Gastroesophageal sphincter (tissue), 4 donors: ENCODE measurements around the gene ETV3L. TPM values are rescaled to one million over a fixed set of nuclear protein-coding genes. Genes with fewer than 3 reads are reported as not detected.
"Not testable (repeated sequence)": the region's sequence is repeated elsewhere in the genome, so short reads cannot be mapped to it uniquely, and the experiment has no call there.

Source experiments
- ATAC-seq: fragments of 150-250 bp; one replicate; pipeline ENCODE4 v1.9.1; 2016; ENCODE audit warnings: mild to moderate bottlenecking, moderate library complexity
- H3K27ac ChIP-seq, 4 donors: fragments of 200-600 bp; sonication (generic) in 3 of 4; 1 replicate in 3 of 4; 2 replicates in 1 of 4; pipeline ENCODE4 v1.5.1; 2016 to 2019
- H3K27me3 ChIP-seq: fragments of 200-600 bp; sonication (generic); one replicate; pipeline ENCODE4 v1.5.1; 2019
- H3K36me3 ChIP-seq, 2 donors: fragments of 200-600 bp; sonication (generic); one replicate each; pipeline ENCODE4 v1.5.1; 2019; ENCODE audit warnings: control low read depth in 1 of 2
- H3K4me1 ChIP-seq, 3 donors: fragments of 200-600 bp; sonication (generic); 1 replicate in 2 of 3; 2 replicates in 1 of 3; pipeline ENCODE4 v1.5.1; 2016 to 2019; ENCODE audit warnings: control low read depth in 2 of 3
- H3K4me3 ChIP-seq, 2 donors: fragments of 200-600 bp; sonication (generic); one replicate each; pipeline ENCODE4 v1.5.1; 2019; ENCODE audit warnings: mild to moderate bottlenecking in 1 of 2, moderate library complexity in 1 of 2
- H3K9me3 ChIP-seq, 3 donors: fragments of 200-600 bp; sonication (generic); one replicate each; pipeline ENCODE4 v1.5.1; 2017 to 2019; ENCODE audit warnings: control low read depth in 2 of 3
- EP300 ChIP-seq: sonication (generic); formaldehyde crosslinking; IDR thresholded peaks from one replicate; pipeline ENCODE4 v1.6.1; 2017; ENCODE audit warnings: antibody characterized with exemption, mild to moderate bottlenecking
- POLR2A ChIP-seq, 2 donors: fragments of 450-650 bp; IDR thresholded peaks; one replicate each; pipeline ENCODE4 v1.6.1; 2017; ENCODE audit warnings: antibody characterized with exemption in 2 of 2, mild to moderate bottlenecking in 2 of 2, moderate library complexity in 1 of 2
- POLR2AphosphoS5 ChIP-seq: sonication (generic); formaldehyde crosslinking; IDR thresholded peaks from one replicate; pipeline ENCODE4 v1.6.1; 2017; ENCODE audit warnings: antibody characterized with exemption
- WGBS, 2 donors: methylation state at CpG; one replicate each; pipeline ENCODE4 v1.1.5; 2018; ENCODE audit warnings: low coverage in 1 of 2; 5-methylcytosine and 5-hydroxymethylcytosine counted together
- total RNA-seq, 4 donors: library from RNA; depleted of rRNA; stranded (reverse); fragments of >200 nt; gene quantifications; one replicate each; pipeline ENCODE4 v1.1.0, GENCODE V29; 2016
- TF ChIP-seq, protein P1 (sequence below), 4 experiments: fragments of 200-600 bp in 2 of 4; fragments of 450-650 bp in 2 of 4; sonication (generic) in 1 of 4; IDR thresholded peaks; one replicate each; pipeline ENCODE4 v1.5.1; 2017 to 2019; ENCODE audit warnings: antibody characterized with exemption in 4 of 4, mild to moderate bottlenecking in 2 of 4, moderate library complexity in 2 of 4

The ETV3L gene
- total RNA-seq, 4 donors from 2014 or later: not detected

DNA sequence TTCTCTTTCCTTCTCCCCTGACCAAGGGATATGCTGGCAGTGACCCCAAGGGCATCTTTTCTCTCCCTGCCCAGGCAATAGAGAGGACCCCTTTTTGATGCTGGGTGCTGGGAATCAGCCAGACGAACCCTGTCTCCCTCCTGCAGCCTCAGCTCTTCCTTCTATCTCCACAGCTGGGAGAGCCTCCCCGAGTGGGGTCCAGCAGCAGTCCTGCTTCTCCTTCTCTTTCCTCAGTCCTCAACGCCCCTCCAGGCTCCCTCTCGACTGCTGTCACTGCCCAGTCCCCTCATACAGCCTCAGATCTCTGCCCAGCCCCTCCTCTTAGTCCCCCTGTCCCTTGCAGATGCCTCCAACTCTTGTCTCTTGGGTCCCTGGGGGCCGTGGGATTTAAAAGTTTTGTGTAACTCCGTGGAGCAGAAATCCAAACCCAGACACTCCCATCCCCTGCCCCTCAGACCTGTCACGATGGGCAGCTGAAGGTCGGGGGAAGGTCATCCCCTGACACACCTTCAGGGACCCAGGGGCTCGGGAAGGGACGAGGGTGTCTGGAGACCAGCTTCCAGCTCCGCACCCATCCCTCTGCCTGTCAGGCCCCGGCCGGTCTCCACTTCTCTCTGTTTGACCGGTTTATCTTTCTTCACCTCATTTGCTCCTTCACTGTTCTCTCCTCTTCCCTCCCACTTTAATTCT, 5.8 kb upstream of the ETV3L start:
- Histone ChIP-seq H3K27ac (no peak overlapping the region), H3K27me3 (peaks cover 77% of the 10 kb centered on the region), H3K36me3 (no peaks in the 10 kb centered on the region), H3K9me3 (no peaks in the 10 kb centered on the region), H3K4me1 (no peaks in the 10 kb centered on the region), H3K4me3 (no peak overlapping the region)
- WGBS, 2 donors: 59 to 65% methylated on average over 2 to 10 of the region's 14 CpGs
- no peak for TF ChIP-seq POLR2AphosphoS5
- TF ChIP-seq, protein P1, sequence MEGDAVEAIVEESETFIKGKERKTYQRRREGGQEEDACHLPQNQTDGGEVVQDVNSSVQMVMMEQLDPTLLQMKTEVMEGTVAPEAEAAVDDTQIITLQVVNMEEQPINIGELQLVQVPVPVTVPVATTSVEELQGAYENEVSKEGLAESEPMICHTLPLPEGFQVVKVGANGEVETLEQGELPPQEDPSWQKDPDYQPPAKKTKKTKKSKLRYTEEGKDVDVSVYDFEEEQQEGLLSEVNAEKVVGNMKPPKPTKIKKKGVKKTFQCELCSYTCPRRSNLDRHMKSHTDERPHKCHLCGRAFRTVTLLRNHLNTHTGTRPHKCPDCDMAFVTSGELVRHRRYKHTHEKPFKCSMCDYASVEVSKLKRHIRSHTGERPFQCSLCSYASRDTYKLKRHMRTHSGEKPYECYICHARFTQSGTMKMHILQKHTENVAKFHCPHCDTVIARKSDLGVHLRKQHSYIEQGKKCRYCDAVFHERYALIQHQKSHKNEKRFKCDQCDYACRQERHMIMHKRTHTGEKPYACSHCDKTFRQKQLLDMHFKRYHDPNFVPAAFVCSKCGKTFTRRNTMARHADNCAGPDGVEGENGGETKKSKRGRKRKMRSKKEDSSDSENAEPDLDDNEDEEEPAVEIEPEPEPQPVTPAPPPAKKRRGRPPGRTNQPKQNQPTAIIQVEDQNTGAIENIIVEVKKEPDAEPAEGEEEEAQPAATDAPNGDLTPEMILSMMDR (IDR thresholded peaks at IDR 0.05): no peak
- no peak for ATAC-seq

GRCh38 chr1:157104598-157105293, 5.1 kb upstream of the ETV3L start:
- no peak overlapping the region for H3K4me3 ChIP-seq
- no peaks in the 10 kb centered on the region for H3K9me3 ChIP-seq
- no peak for TF ChIP-seq EP300
- 66 to 74% methylated on average over 6 of the region's 6 CpGs for WGBS, 2 donors
- H3K27ac ChIP-seq: no peak overlapping the region
- H3K27me3 ChIP-seq: peaks cover 71% of the 10 kb centered on the region
- no peaks in the 10 kb centered on the region for H3K36me3 ChIP-seq
- H3K4me1 ChIP-seq: no peaks in the 10 kb centered on the region
- ATAC-seq: no peak

GRCh38 chr1:157103268-157103667, 3.7 kb upstream of the ETV3L start:
- Histone ChIP-seq H3K27me3 (peaks cover 56% of the 10 kb centered on the region), H3K4me3 (no peak overlapping the region), H3K4me1 (no peaks in the 10 kb centered on the region), H3K9me3 (no peaks in the 10 kb centered on the region), H3K27ac (no peak overlapping the region), H3K36me3 (no peaks in the 10 kb centered on the region)
- TF ChIP-seq, protein P1 (IDR thresholded peaks at IDR 0.05): no peak
- TF ChIP-seq EP300: no peak
- TF ChIP-seq POLR2A (IDR thresholded peaks at IDR 0.05): no peak
- no peak for TF ChIP-seq POLR2AphosphoS5
- 44 to 61% methylated on average over 2 to 5 of the region's 5 CpGs for WGBS, 2 donors
- ATAC-seq: no peak

DNA sequence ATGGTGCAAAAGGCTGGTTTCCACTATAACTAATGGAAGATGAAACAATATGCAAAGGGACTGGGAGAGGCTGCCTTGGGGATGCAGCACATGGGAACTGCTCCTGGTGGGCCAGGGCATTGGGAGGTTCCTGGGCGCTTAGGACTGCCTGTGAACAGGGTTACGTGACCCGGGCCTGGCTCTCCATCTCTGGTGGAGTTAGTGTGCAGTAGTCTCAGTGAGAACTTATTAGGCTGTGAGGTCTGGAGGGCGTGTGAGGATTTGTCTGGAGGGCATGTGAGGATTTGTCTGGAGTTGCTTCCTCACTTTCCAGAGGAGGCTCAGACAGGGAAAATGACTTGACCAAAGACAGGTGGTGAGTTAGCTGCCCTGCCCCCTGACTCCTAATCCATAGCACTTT, 1.5 kb upstream of the ETV3L start:
- no peak for TF ChIP-seq POLR2AphosphoS5
- TF ChIP-seq POLR2A (IDR thresholded peaks at IDR 0.05): no peak
- TF ChIP-seq, protein P1 (IDR thresholded peaks at IDR 0.05): no peak
- TF ChIP-seq EP300: no peak
- no peak overlapping the region for H3K27ac ChIP-seq
- no peak for ATAC-seq
- H3K4me1 ChIP-seq: no peaks in the 10 kb centered on the region
- 85 to 87% methylated on average over 3 to 4 of the region's 4 CpGs for WGBS, 2 donors
- H3K9me3 ChIP-seq: no peaks in the 10 kb centered on the region
- no peaks in the 10 kb centered on the region for H3K36me3 ChIP-seq
- H3K27me3 ChIP-seq: peaks cover 35% of the 10 kb centered on the region
- no peak overlapping the region for H3K4me3 ChIP-seq

DNA sequence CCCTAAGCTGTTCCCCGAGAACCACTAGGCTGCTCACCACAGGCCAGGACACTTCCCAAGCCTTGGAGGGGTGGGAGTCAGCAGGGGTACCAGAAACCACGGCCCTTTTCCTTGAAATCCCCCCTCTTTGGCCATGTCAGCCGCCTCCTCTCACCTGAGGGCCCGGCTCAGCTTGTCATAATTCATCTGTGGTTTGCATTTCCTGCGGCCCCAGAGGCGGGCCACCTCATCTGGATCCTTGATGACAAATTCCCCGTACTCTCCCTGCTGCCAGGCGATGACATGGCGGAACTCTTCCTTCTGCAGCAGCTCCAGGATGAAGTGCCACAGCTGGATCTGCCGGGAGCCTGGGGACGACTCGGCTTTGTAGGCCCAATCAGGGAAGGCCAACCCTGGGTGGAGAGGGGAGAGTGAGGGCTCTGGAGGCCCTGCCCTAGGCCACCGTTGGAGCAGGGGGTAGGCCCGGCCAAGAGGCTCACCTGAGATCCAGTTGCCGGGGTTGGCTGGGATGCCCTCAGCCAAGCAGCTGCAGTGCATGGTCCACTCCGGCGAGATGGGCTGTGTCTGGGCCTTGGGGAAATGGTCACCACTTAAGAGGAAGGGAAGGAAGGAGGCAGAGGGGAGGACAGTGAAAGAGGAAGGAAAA, 498 bp downstream of the ETV3L start:
- not testable (repeated sequence) for H3K4me3 ChIP-seq, H3K27ac ChIP-seq, ATAC-seq, H3K4me1 ChIP-seq, H3K9me3 ChIP-seq, H3K36me3 ChIP-seq
- peaks cover 22% of the 10 kb centered on the region for H3K27me3 ChIP-seq
- WGBS, 2 donors: 80% methylated on average over 2 of the region's 17 CpGs; no CpG with 5 or more reads in 1 of the 2 donors

- Histone ChIP-seq H3K27me3 (peaks cover 18% of the 10 kb centered on the region), H3K4me3 (no peak overlapping the region), H3K27ac (no peak overlapping the region), H3K36me3 (no peaks in the 10 kb centered on the region), H3K9me3 (no peaks in the 10 kb centered on the region), H3K4me1 (no peaks in the 10 kb centered on the region)
- TF ChIP-seq EP300: no peak
- TF ChIP-seq, protein P1 (IDR thresholded peaks at IDR 0.05): no peak
- TF ChIP-seq POLR2A (IDR thresholded peaks at IDR 0.05): no peak
- TF ChIP-seq POLR2AphosphoS5: no peak
- ATAC-seq: no peak
- WGBS, 2 donors: 100% methylated on average over 5 of the region's 9 CpGs; no CpG with 5 or more reads in 1 of the 2 donors
These were observed 1.1 kb downstream of the ETV3L start for GRCh38 chr1:157098519-157098918.
